Measurements from ENCODE around the gene NACC2.
A peak's percentile ranks its signal among the peaks of the same experiment; 100 is the strongest.

GRCh38 chr9:136143215-136144001 lies 48.3 kb upstream of the NACC2 start:
- TF ChIP-seq, protein P1, sequence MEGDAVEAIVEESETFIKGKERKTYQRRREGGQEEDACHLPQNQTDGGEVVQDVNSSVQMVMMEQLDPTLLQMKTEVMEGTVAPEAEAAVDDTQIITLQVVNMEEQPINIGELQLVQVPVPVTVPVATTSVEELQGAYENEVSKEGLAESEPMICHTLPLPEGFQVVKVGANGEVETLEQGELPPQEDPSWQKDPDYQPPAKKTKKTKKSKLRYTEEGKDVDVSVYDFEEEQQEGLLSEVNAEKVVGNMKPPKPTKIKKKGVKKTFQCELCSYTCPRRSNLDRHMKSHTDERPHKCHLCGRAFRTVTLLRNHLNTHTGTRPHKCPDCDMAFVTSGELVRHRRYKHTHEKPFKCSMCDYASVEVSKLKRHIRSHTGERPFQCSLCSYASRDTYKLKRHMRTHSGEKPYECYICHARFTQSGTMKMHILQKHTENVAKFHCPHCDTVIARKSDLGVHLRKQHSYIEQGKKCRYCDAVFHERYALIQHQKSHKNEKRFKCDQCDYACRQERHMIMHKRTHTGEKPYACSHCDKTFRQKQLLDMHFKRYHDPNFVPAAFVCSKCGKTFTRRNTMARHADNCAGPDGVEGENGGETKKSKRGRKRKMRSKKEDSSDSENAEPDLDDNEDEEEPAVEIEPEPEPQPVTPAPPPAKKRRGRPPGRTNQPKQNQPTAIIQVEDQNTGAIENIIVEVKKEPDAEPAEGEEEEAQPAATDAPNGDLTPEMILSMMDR (IDR thresholded peaks at IDR 0.05; ENCODE audit: extremely low read depth in 1 of 2, insufficient read depth in 1 of 2, low read depth in 1 of 2, low read length in 2 of 2) = peak; percentile 45 to 73
- TF ChIP-seq POLR2A (IDR thresholded peaks at IDR 0.05; ENCODE audit: low read depth, low read length) (no peak), EZH2 (IDR thresholded peaks at IDR 0.05; ENCODE audit: borderline replicate concordance, low read depth, low read length, severe bottlenecking) (no peak), POLR2AphosphoS5 (IDR thresholded peaks at IDR 0.05; ENCODE audit: insufficient read depth, low read depth, low read length) (no peak), GATA2 (IDR thresholded peaks at IDR 0.05; ENCODE audit: insufficient read depth, insufficient read length, low read depth, low read length) (no peak), MYC (IDR thresholded peaks at IDR 0.05; ENCODE audit: low read depth, low read length) (no peak), JUN (IDR thresholded peaks at IDR 0.05; ENCODE audit: borderline replicate concordance, insufficient read depth, insufficient read length, low read depth) (no peak), MAX (IDR thresholded peaks at IDR 0.05; ENCODE audit: insufficient read depth, insufficient read length) (no peak), FOS (IDR thresholded peaks at IDR 0.05; ENCODE audit: borderline replicate concordance, insufficient read depth, low read length) (no peak)
